GM23338 (cell line): ENCODE results near the gene COPE. TPM values are rescaled to one million over a fixed set of nuclear protein-coding genes. Genes with fewer than 3 reads are reported as not detected.

ENCODE experiments used
- ATAC-seq: fragments of 200-7000 bp; cut with Tn5 transposase; 3 replicates; pipeline ENCODE4 v1.9.1; 2020
- DNase-seq: peaks from one replicate; pipeline ENCODE4 v3.0.0-alpha.2; 2015; ENCODE audit warnings: low spot score
- H2AFZ ChIP-seq: fragments of 200-600 bp; sonication (generic); 2 replicates; pipeline ENCODE4 v1.8.0; 2016; ENCODE audit warnings: antibody characterized with exemption, mild to moderate bottlenecking, moderate library complexity
- H3F3A ChIP-seq: fragments of 200-600 bp; sonication (generic); replicated peaks from 2 replicates; pipeline ENCODE4 v1.8.0; 2017; ENCODE audit warnings: antibody characterized with exemption, mixed run types, low read depth
- H3K27ac ChIP-seq: fragments of 200-600 bp; sonication (generic); 2 replicates; pipeline ENCODE4 v1.6.1; 2016; ENCODE audit warnings: low read depth
- H3K27me3 ChIP-seq: fragments of 200-600 bp; sonication (generic); 2 replicates; pipeline ENCODE4 v1.8.0; 2016; ENCODE audit warnings: mild to moderate bottlenecking, mixed run types, moderate library complexity; ENCODE audit not compliant: insufficient read depth
- H3K36me3 ChIP-seq: fragments of 200-600 bp; sonication (generic); 2 replicates; pipeline ENCODE4 v1.8.0; 2016; ENCODE audit warnings: mild to moderate bottlenecking; ENCODE audit not compliant: insufficient read depth
- H3K4me1 ChIP-seq: fragments of 200-600 bp; sonication (generic); 2 replicates; pipeline ENCODE4 v1.8.0; 2016; ENCODE audit warnings: mild to moderate bottlenecking, moderate library complexity; ENCODE audit not compliant: insufficient read depth
- H3K4me2 ChIP-seq: fragments of 200-600 bp; sonication (generic); 2 replicates; pipeline ENCODE4 v1.7.1; 2017; ENCODE audit warnings: mixed run types
- H3K4me3 ChIP-seq: fragments of 200-600 bp; sonication (generic); 2 replicates; pipeline ENCODE4 v1.6.1; 2016; ENCODE audit warnings: mixed run types
- H3K79me2 ChIP-seq: fragments of 200-600 bp; sonication (generic); replicated peaks from 2 replicates; pipeline ENCODE4 v1.8.0; 2017; ENCODE audit warnings: mild to moderate bottlenecking; ENCODE audit not compliant: insufficient read depth
- H3K9me2 ChIP-seq: fragments of 200-600 bp; sonication (generic); 2 replicates; pipeline ENCODE4 v1.8.0; 2017; ENCODE audit not compliant: insufficient read depth
- H4K20me1 ChIP-seq: fragments of 200-600 bp; sonication (generic); replicated peaks from 2 replicates; pipeline ENCODE4 v1.8.0; 2017; ENCODE audit warnings: mild to moderate bottlenecking; ENCODE audit not compliant: insufficient read depth
- H3K27ac Mint-ChIP-seq: 2 replicates; pipeline ENCODE4 v1.8.0; 2020; ENCODE audit warnings: inconsistent platforms, mild to moderate bottlenecking, moderate library complexity, mixed read lengths
- H3K27me3 Mint-ChIP-seq: 3 replicates; pipeline ENCODE4 v1.8.0; 2022; ENCODE audit warnings: low read depth, mild to moderate bottlenecking, moderate library complexity, mixed read lengths, inconsistent platforms; ENCODE audit not compliant: insufficient read depth, poor library complexity
- H3K36me3 Mint-ChIP-seq: 3 replicates; pipeline ENCODE4 v1.8.0; 2021; ENCODE audit warnings: low read depth, mild to moderate bottlenecking, inconsistent platforms, moderate library complexity, mixed read lengths
- H3K4me1 Mint-ChIP-seq: 3 replicates; pipeline ENCODE4 v1.8.0; 2020; ENCODE audit warnings: mild to moderate bottlenecking, inconsistent platforms, mixed read lengths
- H3K4me3 Mint-ChIP-seq: 3 replicates; pipeline ENCODE4 v1.8.0; 2021; ENCODE audit warnings: moderate library complexity, mild to moderate bottlenecking, inconsistent platforms, mixed read lengths
- H3K9me3 Mint-ChIP-seq: 3 replicates; pipeline ENCODE4 v1.8.0; 2020; ENCODE audit warnings: moderate library complexity, mild to moderate bottlenecking, inconsistent platforms, mixed read lengths
- CREB1 ChIP-seq: fragments of 250-450 bp; sonication (Bioruptor Pico); IDR thresholded peaks from 2 replicates; pipeline ENCODE4 v1.5.0; 2020; ENCODE audit warnings: low read depth, mild to moderate bottlenecking, moderate library complexity
- NANOG ChIP-seq: IDR thresholded peaks from 2 replicates; pipeline ENCODE4 v1.6.1; 2016; ENCODE audit warnings: antibody characterized with exemption, borderline replicate concordance
- POLR2AphosphoS5 ChIP-seq: IDR thresholded peaks from 2 replicates; pipeline ENCODE4 v1.6.1; 2016; ENCODE audit warnings: antibody characterized with exemption, low read depth
- REST ChIP-seq: IDR thresholded peaks from one replicate; pipeline ENCODE4 v1.6.1; 2018; ENCODE audit warnings: antibody characterized with exemption; ENCODE audit not compliant: unreplicated experiment
- ZNF114 ChIP-seq: fragments of 250-450 bp; sonication (Bioruptor Pico); IDR thresholded peaks from 2 replicates; pipeline ENCODE4 v1.5.0; 2020; ENCODE audit warnings: mild to moderate bottlenecking, moderate library complexity
- polyA plus RNA-seq: library from polyadenylated mRNA; unstranded; fragments of >200 nt; fragmentation: Nextera tagmentation; extraction: Ambion mirVana; gene quantifications from 2 replicates; pipeline ENCODE4 v1.2.1, GENCODE V29; 2016
- total RNA-seq: library from RNA; depleted of rRNA; stranded (reverse); fragments of >200 nt; shearing (Covaris generic); gene quantifications from 2 replicates; pipeline ENCODE4 v1.2.3, GENCODE V29; 2014
- TF ChIP-seq, protein P1 (sequence below): fragments of 250-450 bp; sonication (Bioruptor Pico); IDR thresholded peaks from 2 replicates; pipeline ENCODE4 v1.5.0; 2020; ENCODE audit warnings: mild to moderate bottlenecking, moderate library complexity

COPE gene
- total and polyA plus RNA-seq, 2 experiments from 2014 or later, result 263 TPM

GRCh38 chr19:18939922-18940768 lies 21.0 kb upstream of the COPE start:
- no peaks in the 10 kb centered on the region for H3K9me3 Mint-ChIP-seq

DNA sequence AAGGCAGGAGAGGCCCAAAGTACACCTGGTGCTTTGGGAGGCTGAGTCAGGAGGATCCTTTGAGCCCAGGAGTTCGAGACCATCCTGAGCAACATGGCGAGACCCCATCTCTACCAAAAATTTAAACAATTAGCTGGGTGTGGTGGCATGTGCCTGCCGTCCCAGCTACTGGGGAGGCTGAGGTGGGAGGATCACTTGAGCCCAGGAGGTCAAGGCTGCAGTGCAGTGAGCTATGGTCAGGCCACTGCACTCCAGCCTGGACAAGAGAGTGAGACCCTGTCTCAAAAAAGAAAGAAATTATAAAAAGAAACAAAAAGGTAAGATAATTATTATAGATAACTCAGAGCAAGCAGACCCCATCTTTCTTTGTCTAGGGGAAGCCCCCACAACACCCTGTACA lies 20.0 kb upstream of the COPE start:
- no peaks in the 10 kb centered on the region for H3K9me2 ChIP-seq
- H3K36me3 Mint-ChIP-seq, result peaks cover 39% of the 10 kb centered on the region
- TF ChIP-seq, protein P1, sequence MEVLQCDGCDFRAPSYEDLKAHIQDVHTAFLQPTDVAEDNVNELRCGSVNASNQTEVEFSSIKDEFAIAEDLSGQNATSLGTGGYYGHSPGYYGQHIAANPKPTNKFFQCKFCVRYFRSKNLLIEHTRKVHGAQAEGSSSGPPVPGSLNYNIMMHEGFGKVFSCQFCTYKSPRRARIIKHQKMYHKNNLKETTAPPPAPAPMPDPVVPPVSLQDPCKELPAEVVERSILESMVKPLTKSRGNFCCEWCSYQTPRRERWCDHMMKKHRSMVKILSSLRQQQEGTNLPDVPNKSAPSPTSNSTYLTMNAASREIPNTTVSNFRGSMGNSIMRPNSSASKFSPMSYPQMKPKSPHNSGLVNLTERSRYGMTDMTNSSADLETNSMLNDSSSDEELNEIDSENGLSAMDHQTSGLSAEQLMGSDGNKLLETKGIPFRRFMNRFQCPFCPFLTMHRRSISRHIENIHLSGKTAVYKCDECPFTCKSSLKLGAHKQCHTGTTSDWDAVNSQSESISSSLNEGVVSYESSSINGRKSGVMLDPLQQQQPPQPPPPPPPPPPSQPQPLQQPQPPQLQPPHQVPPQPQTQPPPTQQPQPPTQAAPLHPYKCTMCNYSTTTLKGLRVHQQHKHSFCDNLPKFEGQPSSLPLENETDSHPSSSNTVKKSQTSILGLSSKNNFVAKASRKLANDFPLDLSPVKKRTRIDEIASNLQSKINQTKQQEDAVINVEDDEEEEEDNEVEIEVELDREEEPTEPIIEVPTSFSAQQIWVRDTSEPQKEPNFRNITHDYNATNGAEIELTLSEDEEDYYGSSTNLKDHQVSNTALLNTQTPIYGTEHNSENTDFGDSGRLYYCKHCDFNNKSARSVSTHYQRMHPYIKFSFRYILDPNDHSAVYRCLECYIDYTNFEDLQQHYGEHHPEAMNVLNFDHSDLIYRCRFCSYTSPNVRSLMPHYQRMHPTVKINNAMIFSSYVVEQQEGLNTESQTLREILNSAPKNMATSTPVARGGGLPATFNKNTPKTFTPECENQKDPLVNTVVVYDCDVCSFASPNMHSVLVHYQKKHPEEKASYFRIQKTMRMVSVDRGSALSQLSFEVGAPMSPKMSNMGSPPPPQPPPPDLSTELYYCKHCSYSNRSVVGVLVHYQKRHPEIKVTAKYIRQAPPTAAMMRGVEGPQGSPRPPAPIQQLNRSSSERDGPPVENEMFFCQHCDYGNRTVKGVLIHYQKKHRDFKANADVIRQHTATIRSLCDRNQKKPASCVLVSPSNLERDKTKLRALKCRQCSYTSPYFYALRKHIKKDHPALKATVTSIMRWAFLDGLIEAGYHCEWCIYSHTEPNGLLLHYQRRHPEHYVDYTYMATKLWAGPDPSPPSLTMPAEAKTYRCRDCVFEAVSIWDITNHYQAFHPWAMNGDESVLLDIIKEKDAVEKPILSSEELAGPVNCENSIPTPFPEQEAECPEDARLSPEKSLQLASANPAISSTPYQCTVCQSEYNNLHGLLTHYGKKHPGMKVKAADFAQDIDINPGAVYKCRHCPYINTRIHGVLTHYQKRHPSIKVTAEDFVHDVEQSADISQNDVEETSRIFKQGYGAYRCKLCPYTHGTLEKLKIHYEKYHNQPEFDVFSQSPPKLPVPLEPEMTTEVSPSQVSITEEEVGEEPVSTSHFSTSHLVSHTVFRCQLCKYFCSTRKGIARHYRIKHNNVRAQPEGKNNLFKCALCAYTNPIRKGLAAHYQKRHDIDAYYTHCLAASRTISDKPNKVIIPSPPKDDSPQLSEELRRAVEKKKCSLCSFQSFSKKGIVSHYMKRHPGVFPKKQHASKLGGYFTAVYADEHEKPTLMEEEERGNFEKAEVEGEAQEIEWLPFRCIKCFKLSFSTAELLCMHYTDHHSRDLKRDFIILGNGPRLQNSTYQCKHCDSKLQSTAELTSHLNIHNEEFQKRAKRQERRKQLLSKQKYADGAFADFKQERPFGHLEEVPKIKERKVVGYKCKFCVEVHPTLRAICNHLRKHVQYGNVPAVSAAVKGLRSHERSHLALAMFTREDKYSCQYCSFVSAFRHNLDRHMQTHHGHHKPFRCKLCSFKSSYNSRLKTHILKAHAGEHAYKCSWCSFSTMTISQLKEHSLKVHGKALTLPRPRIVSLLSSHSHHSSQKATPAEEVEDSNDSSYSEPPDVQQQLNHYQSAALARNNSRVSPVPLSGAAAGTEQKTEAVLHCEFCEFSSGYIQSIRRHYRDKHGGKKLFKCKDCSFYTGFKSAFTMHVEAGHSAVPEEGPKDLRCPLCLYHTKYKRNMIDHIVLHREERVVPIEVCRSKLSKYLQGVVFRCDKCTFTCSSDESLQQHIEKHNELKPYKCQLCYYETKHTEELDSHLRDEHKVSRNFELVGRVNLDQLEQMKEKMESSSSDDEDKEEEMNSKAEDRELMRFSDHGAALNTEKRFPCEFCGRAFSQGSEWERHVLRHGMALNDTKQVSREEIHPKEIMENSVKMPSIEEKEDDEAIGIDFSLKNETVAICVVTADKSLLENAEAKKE, result no peak
- TF ChIP-seq ZNF114 (no peak), NANOG (no peak)
- H3K27ac ChIP-seq, result no peak overlapping the region
- H3F3A ChIP-seq, result peaks cover 9% of the 10 kb centered on the region; the same call in 1 of the 2 replicates
- H4K20me1 ChIP-seq, result no peaks in the 10 kb centered on the region; the same call in 1 of the 2 replicates
- no peak overlapping the region for H2AFZ ChIP-seq
- no peak overlapping the region; the same call in 1 of the 2 replicates for H3K27ac Mint-ChIP-seq
- H3K4me2 ChIP-seq, result peak overlapping the region; percentile 89
- no peaks in the 10 kb centered on the region for H3K9me3 Mint-ChIP-seq
- peaks cover 19% of the 10 kb centered on the region for H3K27me3 Mint-ChIP-seq
- peaks cover 21% of the 10 kb centered on the region for H3K4me1 Mint-ChIP-seq
- H3K4me1 ChIP-seq, result peaks cover 9% of the 10 kb centered on the region
- H3K4me3 Mint-ChIP-seq, result peak overlapping the region; percentile 91
- H3K36me3 ChIP-seq, result no peaks in the 10 kb centered on the region
- DNase-seq (no peak), ATAC-seq (no peak)
- peaks cover 5% of the 10 kb centered on the region; the same call in 1 of the 2 replicates for H3K27me3 ChIP-seq
- H3K79me2 ChIP-seq, result 0 out of 2 replicates have a peak, but pooled peaks cover 3% of the 10 kb centered on the region
- H3K4me3 ChIP-seq, result peak overlapping the region; percentile 81; the same call in 1 of the 2 replicates

More at GRCh38 chr19:18939922-18940768, 21.0 kb upstream of the COPE start:
- Mint-ChIP-seq H3K27ac (peak overlapping the region; percentile 78), H3K4me1 (peaks cover 21% of the 10 kb centered on the region), H3K4me3 (peak overlapping the region; percentile 91), H3K27me3 (peaks cover 19% of the 10 kb centered on the region), H3K36me3 (peaks cover 36% of the 10 kb centered on the region)
- ATAC-seq (peak; percentile 81), DNase-seq (peak; percentile 87)
- no peaks in the 10 kb centered on the region for H3K36me3 ChIP-seq
- H3K27me3 ChIP-seq, result peaks cover 5% of the 10 kb centered on the region; the same call in 1 of the 2 replicates
- H3K4me1 ChIP-seq, result peaks cover 9% of the 10 kb centered on the region
- no peak overlapping the region for H3K27ac ChIP-seq
- 0 out of 2 replicates have a peak, but pooled peaks cover 3% of the 10 kb centered on the region for H3K79me2 ChIP-seq
- peak overlapping the region; percentile 74; the same call in 1 of the 2 replicates for H2AFZ ChIP-seq
- H4K20me1 ChIP-seq, result no peaks in the 10 kb centered on the region; the same call in 1 of the 2 replicates
- peak overlapping the region; percentile 81 for H3K4me3 ChIP-seq
- H3K9me2 ChIP-seq, result no peaks in the 10 kb centered on the region
- peaks cover 7% of the 10 kb centered on the region; the same call in 1 of the 2 replicates for H3F3A ChIP-seq
- TF ChIP-seq ZNF114 (no peak), CREB1 (CRISPR knock-in tag) (0 out of 2 replicates have a peak, but pooled peaks have one; percentile 5), POLR2AphosphoS5 (peak; percentile 42; the same call in 1 of the 2 replicates), REST (no peak)
- H3K4me2 ChIP-seq, result peak overlapping the region; percentile 89
